GM19438 (cell line): ENCODE measurements around the gene CTPS1.

Experiments used
- ATAC-seq: cut with Tn5 transposase; IDR thresholded peaks from one replicate; pipeline ENCODE4 v1.9.1; 2021; ENCODE audit warnings: low read depth; ENCODE audit not compliant: unreplicated experiment

The CTPS1 gene

DNA sequence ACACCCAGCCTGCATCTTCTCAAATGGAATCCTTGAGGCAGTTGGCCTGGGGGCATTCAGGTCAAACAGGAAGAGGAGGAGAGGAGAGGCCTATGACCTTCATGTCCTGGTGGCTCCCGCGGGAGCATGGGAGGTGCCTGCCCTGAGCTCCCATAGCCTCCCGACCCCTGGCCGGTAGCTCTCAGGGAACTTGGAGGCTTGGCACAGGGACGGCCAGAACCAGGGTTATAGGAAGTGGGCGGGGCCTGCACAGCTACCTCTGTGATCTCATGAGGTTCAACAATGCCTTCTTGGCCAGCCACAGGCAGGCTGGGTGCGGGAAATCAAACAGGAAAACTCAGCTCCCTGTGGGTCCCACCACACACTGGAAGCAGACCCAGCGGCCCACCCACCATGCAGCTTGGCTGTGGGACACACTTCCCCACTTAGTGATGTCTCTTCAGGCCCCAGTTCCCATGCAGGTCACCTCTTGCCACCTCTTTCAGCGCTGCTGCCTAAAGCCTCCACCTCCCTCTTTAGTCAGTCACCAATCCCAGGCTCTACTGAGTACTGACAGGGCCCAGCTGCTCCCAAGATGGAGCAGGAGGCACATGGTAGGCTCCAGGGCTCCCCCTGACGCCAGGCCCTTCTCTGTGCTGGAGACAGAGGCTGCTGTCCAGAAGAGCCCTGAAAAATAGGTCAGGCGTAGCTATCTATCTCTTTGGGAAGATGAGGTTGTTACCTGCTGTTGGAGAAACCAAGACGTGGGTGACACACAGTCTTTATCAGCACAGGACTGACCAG, 42.2 kb downstream of the CTPS1 start, which contains the start of gene SLFNL1:
Gene SLFNL1 (minus strand): TSS at position 200 of the 783 bp plus-strand sequence. CDS start 1,065 bp downstream, outside the sequence.
- no peak for ATAC-seq

DNA sequence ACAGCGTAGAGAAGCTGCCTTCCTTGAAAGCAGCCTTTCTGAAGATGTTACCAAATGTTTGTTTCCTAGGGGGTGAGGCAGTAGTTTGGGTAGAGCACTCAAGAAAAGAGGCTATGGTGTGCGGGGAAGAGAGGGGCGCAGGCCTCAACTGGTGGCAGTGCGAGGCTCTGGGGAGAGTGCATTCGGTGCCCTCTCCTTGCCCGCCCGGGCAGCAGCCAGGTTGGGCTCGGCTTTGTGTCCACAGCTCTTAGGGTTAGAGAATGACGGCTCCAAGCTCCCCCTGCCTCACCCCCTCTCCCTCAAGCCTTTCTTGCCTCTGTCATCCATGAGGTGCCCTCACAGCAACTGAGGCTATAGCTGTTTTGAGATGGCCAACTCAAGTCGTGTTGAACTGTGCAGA, 42.9 kb downstream of the CTPS1 start:
- no peak for ATAC-seq

DNA sequence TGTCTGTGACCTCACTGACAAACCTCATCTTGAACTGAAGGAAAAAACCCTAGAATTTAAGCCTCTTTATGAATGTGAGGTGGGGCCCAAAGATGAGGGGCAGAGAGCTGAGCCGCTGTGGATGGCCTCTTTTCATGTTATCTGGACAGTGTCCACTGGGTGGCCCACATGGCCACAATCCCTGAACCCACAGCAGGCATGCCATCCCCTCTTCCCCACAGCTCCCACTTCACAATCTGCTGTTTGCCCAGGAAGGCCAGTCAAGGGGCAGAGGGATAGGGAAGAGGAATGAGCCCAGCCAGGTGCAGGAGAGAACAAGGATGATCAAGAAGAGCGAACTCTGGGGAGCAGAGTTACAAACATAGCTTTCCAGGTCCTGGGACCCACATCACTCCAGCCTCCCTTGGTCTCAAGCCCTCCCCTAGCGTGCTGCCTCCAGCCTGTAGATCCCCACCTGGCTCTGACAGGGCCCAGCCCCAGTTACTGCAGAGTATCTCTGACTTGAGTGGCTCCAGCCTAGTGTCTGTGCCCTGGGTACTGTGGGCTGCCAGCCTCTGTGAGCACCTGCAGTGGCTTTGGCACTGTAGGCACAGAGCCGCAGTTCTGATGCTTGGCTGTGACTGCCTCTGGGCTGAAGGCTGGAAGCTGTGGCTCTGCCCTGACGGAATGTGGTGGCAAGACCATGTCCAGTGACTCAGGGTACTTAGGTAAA, 43.9 kb downstream of the CTPS1 start:
- ATAC-seq, result no peak

DNA sequence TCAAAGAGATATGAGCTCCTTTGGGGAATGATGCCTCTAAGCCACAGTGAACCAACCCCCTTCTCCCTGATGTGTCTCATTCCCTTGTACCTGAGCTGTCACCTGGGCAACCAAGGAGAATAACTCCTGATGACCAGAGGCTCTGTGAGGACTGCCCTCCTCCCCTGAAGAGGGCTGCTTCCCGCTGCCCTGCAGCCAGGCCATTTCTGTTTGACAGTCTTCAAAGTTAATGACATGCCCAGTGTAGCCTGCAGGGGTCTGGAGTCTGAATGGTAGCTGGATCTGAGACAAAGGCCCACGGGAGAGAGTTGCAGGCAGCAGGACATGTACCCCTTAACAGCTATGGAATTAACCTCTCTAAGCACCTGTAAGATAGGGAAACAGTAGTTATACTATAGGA, 45.5 kb downstream of the CTPS1 start:
- ATAC-seq, result no peak

DNA sequence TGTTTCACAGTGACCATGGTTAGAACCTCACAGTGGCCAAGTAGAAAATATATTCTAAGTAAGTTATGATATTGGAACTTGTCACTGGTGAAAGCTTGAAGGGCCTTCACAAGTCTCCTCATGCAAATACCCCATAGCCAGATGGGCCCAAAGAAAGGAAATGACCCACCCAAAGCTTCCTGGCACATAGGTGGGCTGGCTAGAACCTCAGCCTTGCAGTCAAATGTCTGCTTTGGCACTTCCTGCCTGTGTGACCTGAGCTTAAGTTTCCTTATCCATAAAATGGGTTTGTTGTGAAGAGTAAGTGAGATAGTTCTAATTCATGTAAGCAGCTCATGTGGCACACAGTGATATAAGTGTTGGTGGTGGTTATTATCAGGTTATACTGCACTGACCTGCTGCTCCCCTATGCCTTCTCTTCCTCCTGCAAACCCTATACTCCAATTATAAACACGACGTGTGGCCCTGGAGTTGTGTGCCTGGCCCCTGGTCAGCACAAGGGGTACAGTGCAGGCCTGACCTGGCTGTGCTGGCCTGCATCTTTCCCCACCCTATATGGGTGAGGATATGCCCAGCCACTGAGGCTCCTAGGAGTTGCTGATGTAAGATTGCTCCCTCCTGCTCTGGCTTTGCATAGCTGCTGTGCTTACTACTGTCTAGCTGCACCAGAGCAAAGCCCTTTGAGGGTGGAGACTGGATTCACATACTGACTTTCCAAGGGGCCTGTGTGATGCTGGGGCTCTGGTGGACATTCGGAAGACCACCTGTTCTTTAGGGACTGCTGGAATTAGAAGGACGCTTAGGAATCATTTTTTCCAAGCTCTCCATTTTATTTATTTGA, 46.7 kb downstream of the CTPS1 start:
- no peak for ATAC-seq

DNA sequence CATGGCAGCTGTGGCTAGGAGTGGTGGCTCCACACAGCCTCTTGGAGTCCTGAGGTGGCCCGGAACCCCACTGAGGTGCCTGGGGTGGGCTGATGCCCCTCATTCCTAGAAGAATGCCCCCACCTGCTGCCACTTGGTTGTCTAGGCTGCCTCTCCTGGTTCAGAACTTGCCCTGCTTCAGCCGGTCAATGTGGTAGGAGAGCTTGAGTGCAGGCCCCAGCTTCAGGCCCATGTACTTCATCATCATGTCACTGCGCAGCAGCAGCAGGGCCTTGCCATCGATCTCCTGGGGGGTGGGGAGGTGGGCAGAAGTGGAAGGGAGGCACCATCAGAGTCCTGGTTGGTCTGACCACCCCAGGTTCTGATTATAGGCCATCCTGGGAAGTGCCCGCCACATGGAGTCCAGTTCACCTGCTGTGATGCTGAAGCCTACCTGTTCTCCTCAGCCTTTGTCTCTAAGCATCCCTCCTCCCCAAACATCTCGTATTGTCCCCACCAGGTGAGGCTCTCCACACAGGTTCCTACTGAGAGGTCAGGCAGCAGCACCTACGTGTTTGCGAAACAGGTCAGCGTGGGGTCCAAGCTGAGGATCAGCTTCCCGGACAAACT, 48.6 kb downstream of the CTPS1 start:
- ATAC-seq, result no peak

DNA sequence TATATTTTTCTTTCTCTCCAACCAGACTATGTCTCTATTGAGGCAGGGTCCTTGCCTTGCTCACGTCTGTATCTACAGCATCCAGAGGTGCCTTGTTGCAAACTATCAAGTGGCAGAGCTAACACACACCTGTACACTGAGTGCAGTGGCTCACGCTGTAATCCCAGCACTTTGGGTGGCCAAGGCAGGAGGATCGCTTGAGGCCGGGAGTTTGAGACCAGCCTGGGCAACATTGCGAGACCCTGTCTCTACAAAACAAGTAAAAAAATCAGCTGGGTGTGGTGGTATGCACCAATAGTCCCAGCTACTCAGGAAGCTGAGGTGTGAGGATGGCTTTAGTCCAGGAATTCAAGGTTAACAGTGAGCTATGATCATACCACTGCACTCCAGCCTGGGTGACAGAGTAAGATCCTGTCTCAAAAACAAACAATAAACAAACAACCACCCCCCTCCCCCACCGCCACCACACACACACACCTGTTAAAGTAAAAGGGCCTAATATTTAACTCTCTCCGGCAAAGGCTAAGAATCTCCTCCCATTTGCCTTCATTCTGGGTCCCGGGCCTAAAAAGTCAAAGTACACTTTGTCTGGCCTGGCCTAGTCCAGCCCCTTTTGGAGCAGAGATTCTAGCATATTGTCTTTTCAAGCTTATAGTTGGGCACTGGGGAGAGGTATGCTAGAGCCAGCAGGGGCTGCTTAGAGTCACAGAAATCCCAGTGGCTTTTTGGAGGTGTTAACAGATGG, 51.5 kb downstream of the CTPS1 start:
- no peak for ATAC-seq

DNA sequence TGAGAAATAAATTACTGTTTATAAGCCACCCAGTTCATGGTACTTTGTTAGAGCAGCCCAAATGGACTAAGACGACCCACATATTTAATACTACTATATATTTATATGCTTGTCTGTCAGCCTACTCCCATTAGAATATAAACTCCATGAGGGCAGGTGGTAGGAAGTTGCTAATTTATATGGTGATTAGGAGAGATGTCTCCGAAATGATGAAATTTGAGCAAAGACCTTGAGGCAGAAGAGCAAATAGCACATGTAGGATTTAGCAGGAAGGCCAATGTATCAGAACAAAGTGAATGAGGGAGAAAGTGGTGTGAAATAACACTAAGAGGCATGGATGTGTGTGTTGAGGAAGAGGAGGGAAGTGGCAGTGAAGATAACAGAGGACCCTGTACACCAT, 52.7 kb downstream of the CTPS1 start:
- ATAC-seq, result no peak

DNA sequence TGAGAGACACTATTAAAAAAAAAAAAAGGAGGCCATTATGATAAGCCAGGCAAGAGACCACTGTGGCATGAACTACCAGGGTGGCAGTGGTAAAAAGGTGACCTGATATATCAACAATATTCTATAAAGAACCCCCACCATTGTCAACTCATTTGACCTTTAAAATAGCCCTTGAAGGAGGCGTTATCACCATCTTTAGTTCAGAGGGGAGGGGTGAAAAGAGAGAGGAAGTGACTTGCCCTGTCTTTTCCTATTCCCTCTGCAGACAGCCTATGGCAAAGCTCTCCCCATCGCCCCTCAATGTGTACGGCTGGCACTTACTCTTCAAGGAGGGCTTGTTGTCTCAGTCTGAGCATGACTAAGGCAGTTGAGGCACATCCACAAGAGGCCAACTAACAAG, 53.8 kb downstream of the CTPS1 start:
- ATAC-seq, result no peak

DNA sequence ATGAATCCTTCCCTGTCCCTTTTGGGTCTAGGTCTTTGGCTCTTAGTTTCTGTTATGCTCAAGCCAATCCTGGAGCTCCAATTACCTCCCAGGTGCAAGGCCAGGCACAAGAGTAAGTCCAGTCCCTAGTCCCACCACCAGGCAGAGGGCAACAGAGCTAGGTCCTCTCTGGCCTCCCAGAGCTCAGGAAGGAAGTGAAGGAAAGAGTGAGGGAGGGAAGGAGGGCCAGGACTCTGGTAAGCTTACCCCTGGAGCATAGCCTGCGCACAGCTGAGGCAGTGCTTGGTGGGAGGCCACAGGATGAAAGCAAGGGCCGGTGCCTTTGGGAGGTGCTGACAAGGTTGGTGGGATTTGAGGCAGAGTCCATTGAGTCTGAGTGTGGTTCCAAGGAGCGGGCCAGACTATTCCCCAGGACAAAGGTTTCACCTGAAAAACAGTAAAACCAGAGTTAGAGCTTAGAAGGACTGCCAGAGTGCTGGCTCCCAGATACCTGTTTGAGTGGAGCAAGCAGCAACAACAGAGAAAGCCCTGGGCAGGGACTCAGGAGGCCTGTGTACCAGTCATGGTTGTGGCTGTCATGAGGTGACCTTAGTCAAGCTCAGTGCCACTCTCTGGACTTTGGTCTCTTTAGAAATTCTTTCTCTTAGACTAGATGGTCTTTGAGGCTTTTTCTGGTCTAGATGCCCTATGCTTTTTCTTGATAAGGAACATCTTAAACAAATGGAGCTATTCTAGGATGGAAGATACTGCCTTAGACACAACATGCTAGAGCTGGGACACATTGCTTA, 57.8 kb downstream of the CTPS1 start:
- no peak for ATAC-seq

DNA sequence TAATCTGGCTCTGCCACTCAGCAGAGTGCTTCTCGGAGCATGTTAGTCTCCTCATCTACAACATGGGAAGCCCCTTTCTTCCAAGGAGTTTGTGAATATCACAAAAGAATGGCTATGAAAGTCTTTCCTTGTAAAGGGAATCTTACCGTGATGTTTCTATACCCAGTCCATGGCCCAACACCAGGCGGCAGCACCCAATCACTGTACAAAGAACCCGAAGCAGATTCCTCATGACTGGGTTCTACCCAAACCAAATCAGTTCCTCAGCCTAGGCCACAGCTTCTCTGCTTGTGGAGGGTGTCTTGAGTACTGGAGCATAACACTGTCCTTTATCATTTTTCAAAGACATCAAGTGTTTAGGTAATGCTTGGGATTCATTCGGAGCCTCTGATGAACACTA, 58.6 kb downstream of the CTPS1 start:
- ATAC-seq, result no peak

DNA sequence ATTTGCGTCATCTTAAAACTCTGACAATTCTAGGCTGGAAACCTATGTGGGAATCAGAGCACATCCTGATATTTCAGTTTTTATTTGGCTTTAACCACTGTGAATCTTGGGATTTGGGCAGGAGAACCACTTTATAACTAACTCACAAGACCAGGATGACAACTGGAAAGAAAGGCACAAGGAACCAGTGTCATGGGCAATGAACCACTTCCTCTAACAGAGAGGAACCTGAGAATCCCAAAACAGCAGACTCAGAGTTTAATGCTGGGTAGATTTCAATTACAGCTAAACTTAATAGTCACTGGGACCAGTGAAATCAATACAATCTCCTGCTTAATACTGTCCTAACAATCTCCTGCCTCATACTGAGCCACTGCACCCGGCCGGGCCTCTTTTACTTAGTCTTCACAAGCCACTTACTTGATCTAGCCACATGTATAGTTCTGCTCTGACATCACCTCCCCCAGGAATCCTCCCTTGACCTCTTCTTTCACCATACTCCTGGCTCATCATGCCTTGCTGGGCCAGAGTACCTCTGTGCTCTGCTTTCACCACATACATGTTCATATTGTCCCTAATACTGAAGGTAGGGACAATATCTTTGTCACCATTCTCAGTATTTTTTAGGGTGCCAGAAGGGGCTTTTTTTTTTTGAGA, 62.2 kb downstream of the CTPS1 start:
- no peak for ATAC-seq

DNA sequence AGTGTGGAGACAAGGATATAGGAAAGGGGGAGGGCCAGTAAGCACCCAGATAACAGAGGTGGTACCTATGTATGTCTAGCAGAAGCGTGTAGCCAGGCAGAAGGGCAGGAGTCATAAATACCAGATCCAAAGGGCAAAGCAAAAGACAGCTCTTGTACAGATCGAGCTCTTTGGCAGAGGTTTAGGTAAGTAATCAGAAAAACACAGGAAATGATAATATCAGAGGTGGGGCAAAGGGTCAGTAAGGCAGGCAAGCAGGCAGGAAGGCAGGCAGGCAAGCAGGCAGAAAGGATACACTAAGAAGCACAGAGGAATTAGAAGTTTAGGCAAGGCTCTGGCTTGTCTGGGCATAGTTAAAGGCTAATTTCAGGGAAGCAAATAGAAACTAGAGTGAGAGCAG, 64.7 kb downstream of the CTPS1 start:
- no peak for ATAC-seq

DNA sequence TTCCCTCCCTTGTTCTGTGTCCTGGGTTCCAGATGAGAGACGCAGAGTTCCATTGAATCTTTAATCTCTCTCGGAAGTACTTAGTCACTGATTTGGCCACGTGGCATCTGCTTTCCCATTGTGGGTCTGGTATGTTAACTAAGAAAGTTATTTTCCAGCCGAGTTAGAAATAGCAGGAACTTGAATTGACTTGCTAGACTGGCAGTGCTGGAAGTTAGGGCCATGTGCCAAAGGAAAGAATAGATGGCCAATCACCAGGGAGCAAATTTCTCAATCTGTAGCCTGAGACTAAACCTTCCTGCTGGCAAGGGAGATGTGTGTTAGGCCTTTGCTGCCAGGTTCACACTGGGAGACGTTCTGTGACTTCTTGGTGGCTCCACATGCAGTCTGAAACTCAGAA, 66.2 kb downstream of the CTPS1 start:
- no peak for ATAC-seq

DNA sequence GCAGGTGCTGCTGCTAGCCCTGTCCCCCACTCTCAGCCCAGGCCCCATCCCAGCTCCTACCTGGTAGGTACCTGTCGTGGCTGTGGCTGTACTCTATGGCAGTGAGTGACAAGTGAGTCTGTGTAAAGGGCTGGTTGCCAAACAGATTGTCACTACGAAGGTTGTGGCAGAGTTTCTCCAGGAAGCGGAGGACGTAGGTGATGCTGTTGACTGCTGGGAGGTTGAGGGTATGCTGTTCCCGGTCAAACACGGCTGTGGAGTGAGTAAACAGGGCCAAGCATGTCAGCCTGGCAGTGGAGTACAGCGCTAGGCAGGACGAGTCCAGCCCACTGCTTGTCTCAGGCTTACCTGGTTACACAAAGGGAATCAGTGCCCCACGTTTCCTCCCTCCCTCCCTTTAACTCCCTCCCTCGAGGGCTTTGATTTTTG, 66.9 kb downstream of the CTPS1 start:
- ATAC-seq, result no peak

DNA sequence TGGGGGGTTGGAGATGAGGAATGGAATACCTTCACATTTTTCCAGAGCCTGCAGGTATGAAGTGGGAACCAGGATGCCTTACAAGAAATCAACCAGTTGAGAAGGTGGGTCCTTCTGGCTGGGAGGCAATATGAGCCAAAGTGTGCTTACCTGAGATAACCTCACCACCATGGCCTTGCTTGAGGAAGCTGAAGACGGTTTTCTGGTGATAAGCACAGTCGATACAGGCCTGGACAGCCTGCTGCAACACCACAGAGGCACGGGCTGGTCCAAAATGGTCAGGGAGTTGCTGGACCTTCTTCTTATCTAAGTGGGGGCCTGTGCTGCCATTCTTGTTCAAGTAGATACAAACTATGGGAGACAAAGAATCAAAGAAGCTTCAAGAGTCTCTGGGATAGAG, 69.0 kb downstream of the CTPS1 start:
- no peak for ATAC-seq

DNA sequence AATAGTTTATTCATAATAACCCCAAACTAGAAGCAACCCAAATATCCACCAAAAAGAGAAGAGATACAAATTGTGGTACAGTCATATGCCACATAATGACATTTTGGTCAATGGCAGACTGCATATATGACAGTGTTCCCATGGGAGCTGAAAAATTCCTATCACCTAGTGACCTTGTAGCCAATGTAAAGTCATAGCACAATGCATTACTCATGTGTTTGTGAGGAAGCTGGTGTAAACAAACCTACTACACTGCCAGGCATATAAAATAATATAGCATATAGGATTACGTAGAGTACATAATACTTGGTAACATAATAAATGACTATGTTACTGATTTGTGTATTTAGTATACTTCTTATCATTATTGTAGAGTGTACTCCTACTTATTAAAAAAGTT, 71.5 kb downstream of the CTPS1 start:
- no peak for ATAC-seq

DNA sequence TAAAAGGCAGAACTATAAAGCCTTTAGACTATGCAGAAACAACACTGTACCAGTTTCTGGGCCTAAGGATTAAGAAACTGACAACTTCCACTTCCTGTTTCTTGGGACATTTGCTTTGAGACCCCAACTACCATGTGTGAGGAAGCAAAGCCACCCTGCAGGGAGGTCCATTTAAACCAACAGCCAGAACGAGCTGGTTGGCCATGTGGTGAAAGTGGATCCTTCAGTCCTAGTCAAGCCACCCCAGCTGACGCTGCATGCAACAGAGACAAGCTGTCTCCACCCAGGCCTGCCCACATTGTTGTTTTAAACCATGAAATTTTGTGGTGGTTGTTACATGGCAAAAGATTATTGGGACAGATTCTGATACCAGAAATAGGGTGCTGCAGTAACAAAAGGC, 73.8 kb downstream of the CTPS1 start:
- no peak for ATAC-seq

DNA sequence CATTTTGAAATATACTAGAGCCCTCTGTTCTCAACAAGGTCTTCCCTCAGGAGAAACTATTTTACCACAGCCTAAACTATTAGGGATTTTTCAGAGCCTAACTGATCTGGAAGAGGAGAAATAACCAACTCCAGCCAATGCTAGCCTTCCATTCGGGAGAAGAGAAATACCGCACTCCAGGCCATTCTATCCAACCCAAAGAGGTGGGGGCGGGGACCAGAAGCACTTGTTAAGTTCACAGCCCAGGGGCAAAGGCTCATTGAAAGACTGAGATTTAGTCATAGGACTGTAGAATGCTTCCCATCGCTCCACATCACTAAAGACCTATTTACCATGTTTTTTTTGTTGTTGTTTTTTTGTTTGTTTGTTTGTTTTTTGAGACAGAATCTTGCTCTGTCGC, 77.4 kb downstream of the CTPS1 start:
- no peak for ATAC-seq
